Activated CD8-positive, alpha-beta T cell treated with anti-CD3 and anti-CD28 coated beads for 36 hours (primary cell): ENCODE measurements around the gene MCEMP1. TPM values are rescaled to one million over a fixed set of nuclear protein-coding genes. Genes with fewer than 3 reads are reported as not detected.

Experiments
- ATAC-seq: fragments of 200-7000 bp; cut with Tn5 transposase; one replicate; pipeline ENCODE4 v1.10.0; 2021; ENCODE audit warnings: mild to moderate bottlenecking, moderate library complexity
- CTCF ChIA-PET: fragments of 350-600 bp; sonication (Branson Sonifier 250); formaldehyde crosslinking; loops from one replicate; lab custom pipeline; 2021; ENCODE audit warnings: antibody characterized with exemption; lab: Charles Lee
- POLR2A ChIA-PET: fragments of 350-600 bp; sonication (Branson Sonifier 250); formaldehyde crosslinking; loops from one replicate; lab custom pipeline; 2021; ENCODE audit warnings: antibody characterized with exemption; lab: Charles Lee
- DNase-seq: peaks from one replicate; pipeline ENCODE4 v3.0.0-alpha.2; 2020
- H3K27ac Mint-ChIP-seq: one replicate; pipeline ENCODE4 v1.8.0; 2021; ENCODE audit warnings: mild to moderate bottlenecking, mixed read lengths
- H3K27me3 Mint-ChIP-seq: one replicate; pipeline ENCODE4 v1.8.0; 2021; ENCODE audit warnings: mixed read lengths
- H3K36me3 Mint-ChIP-seq: one replicate; pipeline ENCODE4 v1.8.0; 2021; ENCODE audit warnings: low read depth, mixed read lengths
- H3K4me1 Mint-ChIP-seq: one replicate; pipeline ENCODE4 v1.8.0; 2021; ENCODE audit warnings: low read depth, mixed read lengths
- H3K4me3 Mint-ChIP-seq: one replicate; pipeline ENCODE4 v1.8.0; 2021; ENCODE audit warnings: mild to moderate bottlenecking, moderate library complexity, mixed read lengths
- H3K9me3 Mint-ChIP-seq: one replicate; pipeline ENCODE4 v1.8.0; 2021; ENCODE audit warnings: mixed read lengths
- CTCF ChIP-seq: fragments of 200-600 bp; IDR thresholded peaks from one replicate; pipeline ENCODE4 v1.8.0; 2022; ENCODE audit warnings: antibody characterized with exemption, mild to moderate bottlenecking
- intact Hi-C: fragments of 100-400 bp; cut with micrococcal nuclease; formaldehyde crosslinking; loops from one replicate; pipeline ENCODE4 v1.10.0; 2022
- total RNA-seq, 2 experiments: library from RNA; stranded (reverse); gene quantifications; one replicate each; pipeline ENCODE4 v1.2.3, GENCODE V29; 2021

Gene MCEMP1
- total RNA-seq, 2 experiments from 2014 or later: not detected

GRCh38 chr19:7636317-7636690, 40.6 kb upstream of the MCEMP1 start:
- intact Hi-C loops: no loop called here
- peak overlapping the region; percentile 81 for H3K4me3 Mint-ChIP-seq
- no peak for ATAC-seq
- no peaks in the 10 kb centered on the region for H3K27me3 Mint-ChIP-seq
- H3K9me3 Mint-ChIP-seq: peaks cover 6% of the 10 kb centered on the region
- DNase-seq: no peak
- H3K36me3 Mint-ChIP-seq: peaks cover 12% of the 10 kb centered on the region
- H3K4me1 Mint-ChIP-seq: peaks cover 29% of the 10 kb centered on the region
- POLR2A ChIA-PET: interaction anchor here (2.9 kb wide), 1 partner anchor 18 kb away, joined by 10 read pairs; no protein-coding TSS in a partner anchor
- CTCF ChIA-PET: interaction anchor here (2.1 kb wide), 1 partner anchor 17 kb away, joined by 5 read pairs; no protein-coding TSS in a partner anchor
- H3K27ac Mint-ChIP-seq: peak overlapping the region; percentile 88
- no peak for TF ChIP-seq CTCF

- peak; percentile 36 for TF ChIP-seq CTCF
- DNase-seq (peak; percentile 92), ATAC-seq (peak; percentile 98)
- H3K4me1 Mint-ChIP-seq: peaks cover 27% of the 10 kb centered on the region
- intact Hi-C loops: no loop called here
- ChIA-PET CTCF (interaction anchor here (1.0 to 2.5 kb wide), 4 partner anchors 16 to 163 kb away, joined by 4 to 14 read pairs (median 6); partner anchors contain the start of gene TRAPPC5), POLR2A (interaction anchor here (0.6 to 1.9 kb wide), 6 partner anchors 8 to 136 kb away, joined by 3 to 10 read pairs (median 4); partner anchors contain the start of genes PET100, TRAPPC5 and XAB2)
- H3K9me3 Mint-ChIP-seq: peaks cover 6% of the 10 kb centered on the region
- H3K4me3 Mint-ChIP-seq: peak within 1 kb of the TSS; percentile 81
- peaks cover 12% of the 10 kb centered on the region for H3K36me3 Mint-ChIP-seq
- H3K27ac Mint-ChIP-seq: peak within 1 kb of the TSS; percentile 88
- no peaks in the 10 kb centered on the region for H3K27me3 Mint-ChIP-seq
Measured at GRCh38 chr19:7636691-7637373, 40.1 kb upstream of the MCEMP1 start, which contains the start of gene STXBP2. TSS of gene STXBP2 (plus strand) at chr19:7637110. CDS start at chr19:7637150, 40 bp downstream.

GRCh38 chr19:7637374-7638256, 39.3 kb upstream of the MCEMP1 start:
- ATAC-seq: peak; percentile 20
- peak overlapping the region; percentile 81 for H3K4me3 Mint-ChIP-seq
- CTCF ChIA-PET: interaction anchor here (1.0 to 2.5 kb wide), 4 partner anchors 15 to 162 kb away, joined by 4 to 14 read pairs (median 7); partner anchors contain the start of gene TRAPPC5
- peaks cover 12% of the 10 kb centered on the region for H3K36me3 Mint-ChIP-seq
- H3K4me1 Mint-ChIP-seq: peaks cover 27% of the 10 kb centered on the region
- DNase-seq: peak; percentile 22
- H3K27me3 Mint-ChIP-seq: no peaks in the 10 kb centered on the region
- intact Hi-C loops: no loop called here
- POLR2A ChIA-PET: interaction anchor here (0.6 to 1.9 kb wide), 7 partner anchors 9 to 136 kb away, joined by 3 to 10 read pairs (median 4); partner anchors contain the start of genes PET100, TRAPPC5 and XAB2
- H3K9me3 Mint-ChIP-seq: peaks cover 6% of the 10 kb centered on the region
- peak overlapping the region; percentile 88 for H3K27ac Mint-ChIP-seq
- TF ChIP-seq CTCF: no peak

- peaks cover 12% of the 10 kb centered on the region for H3K36me3 Mint-ChIP-seq
- no peak overlapping the region for H3K27ac Mint-ChIP-seq
- H3K9me3 Mint-ChIP-seq: peaks cover 6% of the 10 kb centered on the region
- H3K27me3 Mint-ChIP-seq: no peaks in the 10 kb centered on the region
- DNase-seq (no peak), ATAC-seq (no peak)
- intact Hi-C loops: no loop called here
- no peak for TF ChIP-seq CTCF
- H3K4me3 Mint-ChIP-seq: peak overlapping the region; percentile 21
- peaks cover 29% of the 10 kb centered on the region for H3K4me1 Mint-ChIP-seq
- POLR2A ChIA-PET: interaction anchor here (1.9 kb wide), 2 partner anchors 10 kb away, joined by 8 to 10 read pairs; partner anchors contain the start of genes PET100 and XAB2
- CTCF ChIA-PET: interaction anchor here (0.6 to 2.5 kb wide), 4 partner anchors 9 to 71 kb away, joined by 3 to 14 read pairs (median 6); partner anchors contain the start of genes PET100, TRAPPC5 and XAB2
Measured at GRCh38 chr19:7638802-7639465, 38.0 kb upstream of the MCEMP1 start.
